Kidney (tissue), 14 donors: ENCODE data around the gene SOX6. TPM values are rescaled to one million over a fixed set of nuclear protein-coding genes. Genes with fewer than 3 reads are reported as not detected.

Source experiments
- DNase-seq, 5 donors: peaks; one replicate each; pipeline ENCODE4 v3.0.0-alpha.2; 2013 to 2020
- FAIRE-seq: peaks from 2 replicates; lab custom pipeline; 2012; peaks lifted over from hg19 to GRCh38; lab: Jason Lieb, UNC
- H3K27ac ChIP-seq, 2 donors: one replicate each; pipeline ENCODE4 v1.7.0; 2013; ENCODE audit warnings: low read depth in 2 of 2, low read length in 2 of 2, inconsistent platforms in 1 of 2
- H3K27me3 ChIP-seq: one replicate; pipeline ENCODE4 v1.7.1; 2013; ENCODE audit warnings: low read length, inconsistent platforms; ENCODE audit not compliant: control insufficient read depth, insufficient read depth
- H3K36me3 ChIP-seq, 3 donors: one replicate each; pipeline versions ENCODE4 v1.7.0 to v1.7.1; 2013; ENCODE audit warnings: low read length in 3 of 3, control low read depth in 1 of 3, inconsistent platforms in 1 of 3; ENCODE audit not compliant: insufficient read depth in 3 of 3, control insufficient read depth in 2 of 3
- H3K4me1 ChIP-seq, 3 donors: one replicate each; pipeline versions ENCODE4 v1.7.0 to v1.7.1; 2013; ENCODE audit warnings: low read length in 3 of 3, inconsistent platforms in 1 of 3, low read depth in 1 of 3; ENCODE audit not compliant: control insufficient read depth in 2 of 3, insufficient read depth in 2 of 3
- H3K4me3 ChIP-seq, 3 donors: one replicate each; pipeline versions ENCODE4 v1.7.0 to v1.8.1; 2013; ENCODE audit warnings: low read length in 3 of 3, control low read depth in 1 of 3, inconsistent platforms in 1 of 3
- H3K9ac ChIP-seq, 3 donors: one replicate each; pipeline versions ENCODE4 v1.7.0 to v1.7.1; 2013; ENCODE audit warnings: low read length in 3 of 3, control low read depth in 1 of 3, inconsistent platforms in 1 of 3
- H3K9me3 ChIP-seq, 3 donors: one replicate each; pipeline versions ENCODE4 v1.7.0 to v1.7.1; 2013; ENCODE audit warnings: low read length in 3 of 3, control low read depth in 1 of 3, inconsistent platforms in 1 of 3; ENCODE audit not compliant: control insufficient read depth in 2 of 3, insufficient read depth in 1 of 3
- CTCF ChIP-seq: IDR thresholded peaks from 3 replicates; pipeline ENCODE4 v1.5.1; 2012; ENCODE audit warnings: mild to moderate bottlenecking, moderate library complexity, borderline replicate concordance; ENCODE audit not compliant: insufficient read depth; ENCODE audit errors: extremely low read depth
- intact Hi-C: fragments of 100-400 bp; cut with DNase I; formaldehyde crosslinking; loops from one replicate; pipeline ENCODE4 v1.11.1; 2022
- polyA plus RNA-seq: library from polyadenylated mRNA; stranded (reverse); fragments of 350-450 nt; fragmentation: Illumina TruSeq; extraction: RNeasy Lipid Tissue Mini Kit (QIAGEN cat#74804); gene quantifications from one replicate; pipeline ENCODE4 v1.2.3, GENCODE V29; 2014; ENCODE audit warnings: low read depth, low replicate concordance; ENCODE audit not compliant: insufficient read depth
- total RNA-seq: library from RNA; stranded (reverse); fragmentation: NEBNext Ultra II Directional; extraction: Animal tissue kit (Norgen Biotek cat#: 25700); gene quantifications from one replicate; pipeline ENCODE4 v1.2.1, GENCODE V29; 2021
- donor health status: control.
- donor health status: control.
- donor health status: control.
- donor health status: control.
- donor health status: control.
- donor health status: DM: yes; HTN: yes; CAD: no.
- donor health status: Normal renal cell carcinoma (clear cell type).

The SOX6 gene
- total and polyA plus RNA-seq, 2 donors from 2014 or later, result 5.0 to 47.3 TPM

- H3K9me3 ChIP-seq, result no peaks in the 10 kb centered on the region
- H3K4me3 ChIP-seq, result no peak overlapping the region
- H3K9ac ChIP-seq, result no peak overlapping the region
- intact Hi-C loops, result no loop called here
- H3K36me3 ChIP-seq, result peaks cover 0 to 3% (median 0%) of the 10 kb centered on the region in 3 donors
- no peak for TF ChIP-seq CTCF
- no peaks in the 10 kb centered on the region for H3K4me1 ChIP-seq
- no peak overlapping the region for H3K27ac ChIP-seq
- no peak for FAIRE-seq
- no peaks in the 10 kb centered on the region for H3K27me3 ChIP-seq
- DNase-seq, result no peak
Observed at GRCh38 chr11:16037179-16037578, 319.2 kb downstream of the SOX6 start.

DNA sequence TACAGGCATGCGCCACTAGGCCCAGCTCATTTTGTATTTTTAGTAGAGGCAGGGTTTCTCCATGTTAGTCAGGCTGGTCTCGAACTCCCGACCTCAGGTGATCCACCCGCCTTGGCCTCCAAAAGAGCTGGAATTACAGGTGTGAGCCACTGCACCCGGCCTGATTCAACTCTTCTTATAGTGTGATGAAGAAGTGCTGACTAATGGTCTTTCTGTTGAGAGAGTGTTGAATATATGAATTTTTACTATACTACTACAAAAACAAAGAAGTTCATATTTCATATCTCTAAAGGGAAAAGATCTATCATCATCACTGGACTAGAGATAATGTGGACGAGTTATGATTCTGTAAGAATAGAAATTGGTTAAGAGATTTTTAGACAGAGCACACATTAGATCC lies 320.1 kb downstream of the SOX6 start:
- no peaks in the 10 kb centered on the region for H3K27me3 ChIP-seq
- DNase-seq, result no peak
- H3K4me3 ChIP-seq, result no peak overlapping the region
- FAIRE-seq, result no peak
- peaks cover 0 to 3% (median 0%) of the 10 kb centered on the region in 3 donors for H3K36me3 ChIP-seq
- H3K4me1 ChIP-seq, result no peaks in the 10 kb centered on the region
- no peaks in the 10 kb centered on the region for H3K9me3 ChIP-seq
- TF ChIP-seq CTCF, result no peak
- intact Hi-C loops, result no loop called here
- H3K9ac ChIP-seq, result no peak overlapping the region
- no peak overlapping the region for H3K27ac ChIP-seq

- no peak overlapping the region for H3K9ac ChIP-seq
- TF ChIP-seq CTCF, result no peak
- no peaks in the 10 kb centered on the region for H3K9me3 ChIP-seq
- H3K36me3 ChIP-seq, result peaks cover 0 to 3% (median 0%) of the 10 kb centered on the region in 3 donors
- intact Hi-C loops, result no loop called here
- DNase-seq (no peak), FAIRE-seq (no peak)
- no peaks in the 10 kb centered on the region for H3K4me1 ChIP-seq
- H3K27ac ChIP-seq, result no peak overlapping the region
- H3K27me3 ChIP-seq, result no peaks in the 10 kb centered on the region
- H3K4me3 ChIP-seq, result no peak overlapping the region
Observed at GRCh38 chr11:16034074-16034473, 322.3 kb downstream of the SOX6 start.

- H3K4me1 ChIP-seq, result no peaks in the 10 kb centered on the region
- no peaks in the 10 kb centered on the region for H3K9me3 ChIP-seq
- no peak overlapping the region for H3K4me3 ChIP-seq
- no peaks in the 10 kb centered on the region for H3K27me3 ChIP-seq
- DNase-seq, result no peak
- no peak overlapping the region for H3K9ac ChIP-seq
- no peak for TF ChIP-seq CTCF
- intact Hi-C loops, result no loop called here
- no peak for FAIRE-seq
- H3K36me3 ChIP-seq, result peaks cover 0 to 3% (median 0%) of the 10 kb centered on the region in 3 donors
- H3K27ac ChIP-seq, result no peak overlapping the region
Observed at GRCh38 chr11:16032974-16033373, 323.4 kb downstream of the SOX6 start.
